Lung microvascular endothelial cell (primary cell): ENCODE data around the gene AFMID. TPM values are rescaled to one million over a fixed set of nuclear protein-coding genes. Genes with fewer than 3 reads are reported as not detected.
A peak's percentile ranks its signal among the peaks of the same experiment; 100 is the strongest.

Experiments
- DNase-seq, 2 donors: peaks; one replicate each; pipeline versions ENCODE4 v3.0.0 to v3.0.0-alpha.2; 2010; ENCODE audit warnings: low read depth in 2 of 2
- total RNA-seq: library from RNA; depleted of rRNA; stranded (reverse); fragments of >200 nt; gene quantifications from 2 replicates; pipeline ENCODE4 v1.2.1, GENCODE V29; 2014

Gene AFMID
- total RNA-seq, 1 donor from 2014 or later = 78.6 TPM

DNA sequence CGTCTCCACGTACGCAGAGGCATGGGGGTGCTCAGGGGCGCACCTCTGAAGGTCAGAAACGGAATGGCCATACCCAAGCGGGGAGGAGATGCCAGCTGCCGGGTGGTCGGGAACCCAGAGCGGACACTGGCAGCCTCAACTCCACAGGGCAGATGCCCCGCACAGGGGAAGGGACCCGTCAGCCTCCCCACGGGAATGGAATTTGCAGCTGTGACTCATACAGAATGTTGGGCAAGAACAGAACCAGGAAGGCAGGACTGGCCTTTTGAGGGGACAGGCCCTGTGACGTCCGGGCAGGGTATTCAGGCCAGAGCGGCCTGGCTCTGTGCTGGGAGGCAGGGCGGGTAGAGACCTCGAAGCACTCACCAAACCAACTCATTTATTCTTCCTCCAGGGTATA is 7.8 kb upstream of the AFMID start:
- peak; percentile 33 to 61 for DNase-seq

GRCh38 chr17:78180083-78180482 is 7.1 kb upstream of the AFMID start:
- DNase-seq = no peak

DNA sequence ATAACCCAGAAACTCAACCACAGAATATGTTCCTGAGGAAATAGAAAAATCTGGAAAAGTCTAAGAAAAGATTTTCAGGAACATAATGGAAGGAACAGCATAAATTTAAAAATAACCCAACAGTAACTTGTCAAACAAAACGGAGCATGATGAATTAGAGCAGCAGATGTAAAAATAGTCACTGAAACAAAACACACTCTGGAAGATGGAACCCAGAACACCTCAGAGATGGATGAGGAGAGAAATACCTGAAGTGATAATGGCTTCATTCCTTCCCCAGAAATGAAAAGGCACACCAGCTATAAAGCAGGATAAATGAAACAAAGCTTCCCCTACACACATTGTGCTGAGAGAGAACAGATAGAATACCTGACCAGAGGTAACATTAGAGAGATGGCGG is 6.7 kb upstream of the AFMID start:
- no peak for DNase-seq

- no peak for DNase-seq
Observed at GRCh38 chr17:78182504-78182903, 4.7 kb upstream of the AFMID start.

GRCh38 chr17:78183916-78184315 is 3.2 kb upstream of the AFMID start:
- DNase-seq = no peak

- peak in 1 of 2 donors; percentile 26 for DNase-seq
Observed at GRCh38 chr17:78184351-78184750, 2.8 kb upstream of the AFMID start.

- peak in 1 of 2 donors; percentile 49 for DNase-seq
Observed at GRCh38 chr17:78184868-78185267, 2.3 kb upstream of the AFMID start.

DNA sequence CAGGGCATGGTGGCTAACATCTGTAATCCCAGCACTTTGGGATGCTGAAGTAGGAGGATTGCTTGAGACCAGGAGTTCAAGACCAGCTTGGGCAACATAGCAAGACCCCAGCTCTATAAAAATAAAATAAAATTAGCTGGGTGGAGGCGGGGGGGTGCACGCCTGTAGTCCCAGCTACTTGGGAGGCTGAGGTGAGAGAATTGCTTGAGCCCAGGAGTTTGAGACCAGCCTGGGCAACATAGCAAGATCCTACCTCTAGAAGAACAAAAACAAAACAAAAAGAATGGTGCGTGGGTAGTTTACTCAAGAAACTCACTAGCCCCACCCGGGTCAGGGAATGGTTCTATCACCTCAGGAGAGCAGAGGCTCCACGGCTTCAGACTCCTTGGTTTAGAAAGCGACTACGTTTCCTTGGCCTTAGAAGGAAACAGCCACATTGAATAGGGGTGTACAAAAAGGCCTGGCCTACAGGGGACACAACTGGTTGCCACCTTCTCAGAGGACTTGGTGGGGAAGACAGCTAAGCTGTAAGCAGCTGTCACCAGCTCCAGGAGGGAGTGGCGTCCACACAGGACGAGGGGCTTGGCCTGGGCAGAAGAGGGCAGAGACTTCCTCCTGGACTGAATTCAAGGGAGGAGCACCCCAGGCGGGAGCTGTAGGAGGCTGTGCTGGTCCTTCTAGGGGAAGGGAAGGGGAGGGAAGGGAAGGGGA is 1.0 kb upstream of the AFMID start:
- DNase-seq = no peak

GRCh38 chr17:78196716-78197115 is 9.6 kb downstream of the AFMID start:
- no peak for DNase-seq

GRCh38 chr17:78197147-78197832 is 10.1 kb downstream of the AFMID start:
- DNase-seq = no peak

- DNase-seq = no peak
Observed at GRCh38 chr17:78200451-78200850, 13.3 kb downstream of the AFMID start.

- DNase-seq = no peak
Observed at GRCh38 chr17:78202666-78203065, 15.5 kb downstream of the AFMID start.

DNA sequence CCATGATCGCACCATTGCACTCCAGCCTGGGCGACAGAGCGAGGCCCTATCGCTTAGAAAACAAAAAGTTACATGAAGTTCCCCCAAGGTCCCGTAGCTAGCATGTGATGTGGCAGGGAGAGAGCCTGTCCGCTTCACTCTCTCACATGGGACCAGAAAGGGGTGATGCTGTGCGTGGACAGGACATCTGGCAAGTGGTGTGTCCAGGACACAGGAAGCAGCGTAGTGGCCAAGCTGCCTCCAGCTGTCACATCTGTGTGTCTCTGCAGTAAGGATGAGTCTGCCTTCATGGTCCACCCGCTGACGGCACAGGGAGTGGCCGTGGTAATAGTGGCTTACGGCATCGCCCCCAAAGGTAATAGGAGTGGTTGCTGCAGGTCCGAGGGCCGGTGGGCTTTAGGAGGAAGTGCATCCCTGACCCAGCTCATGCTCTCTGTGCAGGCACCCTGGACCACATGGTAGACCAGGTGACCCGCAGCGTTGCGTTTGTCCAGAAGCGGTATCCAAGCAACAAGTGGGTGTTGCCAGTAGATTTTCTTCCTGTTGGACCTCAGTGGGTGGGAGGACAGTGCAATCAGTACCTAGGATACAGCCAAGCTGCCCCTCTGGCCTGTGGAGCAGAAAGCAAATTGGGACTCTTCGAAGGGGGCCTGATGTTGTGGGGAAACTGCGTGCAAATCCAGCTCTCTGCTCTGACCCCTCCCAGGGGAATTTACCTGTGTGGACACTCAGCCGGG is 17.4 kb downstream of the AFMID start:
- DNase-seq = no peak

GRCh38 chr17:78205124-78205775 is 18.1 kb downstream of the AFMID start:
- DNase-seq = no peak

- no peak for DNase-seq
Observed at GRCh38 chr17:78206298-78206697, 19.1 kb downstream of the AFMID start.

GRCh38 chr17:78208486-78208885 is 21.3 kb downstream of the AFMID start:
- DNase-seq = no peak

DNA sequence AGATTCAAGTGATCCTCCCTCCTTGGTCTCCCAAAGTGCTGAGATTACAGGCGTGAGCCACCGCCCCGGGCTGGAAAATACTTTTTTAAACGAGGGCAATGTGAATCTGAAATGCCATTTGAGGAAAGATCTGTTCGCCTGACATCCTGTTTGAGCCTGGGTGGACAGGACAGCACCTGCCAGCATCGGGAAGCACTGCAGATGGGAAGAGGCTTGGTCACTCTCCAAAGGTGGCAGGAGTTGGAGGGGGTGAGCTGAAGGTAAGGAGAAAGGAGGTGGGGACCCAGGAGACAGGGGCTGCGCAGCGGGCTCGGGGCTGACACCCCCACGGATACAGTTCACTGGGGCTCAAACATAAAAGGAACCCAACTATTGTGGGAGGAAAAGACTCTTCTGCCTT is 22.9 kb downstream of the AFMID start:
- no peak for DNase-seq

- no peak for DNase-seq
Observed at GRCh38 chr17:78211032-78211431, 23.9 kb downstream of the AFMID start.

DNA sequence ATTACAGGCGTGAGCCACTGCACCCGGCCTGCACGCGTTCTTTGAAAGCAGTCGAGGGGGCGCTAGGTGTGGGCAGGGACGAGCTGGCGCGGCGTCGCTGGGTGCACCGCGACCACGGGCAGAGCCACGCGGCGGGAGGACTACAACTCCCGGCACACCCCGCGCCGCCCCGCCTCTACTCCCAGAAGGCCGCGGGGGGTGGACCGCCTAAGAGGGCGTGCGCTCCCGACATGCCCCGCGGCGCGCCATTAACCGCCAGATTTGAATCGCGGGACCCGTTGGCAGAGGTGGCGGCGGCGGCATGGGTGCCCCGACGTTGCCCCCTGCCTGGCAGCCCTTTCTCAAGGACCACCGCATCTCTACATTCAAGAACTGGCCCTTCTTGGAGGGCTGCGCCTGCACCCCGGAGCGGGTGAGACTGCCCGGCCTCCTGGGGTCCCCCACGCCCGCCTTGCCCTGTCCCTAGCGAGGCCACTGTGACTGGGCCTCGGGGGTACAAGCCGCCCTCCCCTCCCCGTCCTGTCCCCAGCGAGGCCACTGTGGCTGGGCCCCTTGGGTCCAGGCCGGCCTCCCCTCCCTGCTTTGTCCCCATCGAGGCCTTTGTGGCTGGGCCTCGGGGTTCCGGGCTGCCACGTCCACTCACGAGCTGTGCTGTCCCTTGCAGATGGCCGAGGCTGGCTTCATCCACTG is 27.0 kb downstream of the AFMID start, which contains the start of gene BIRC5:
Gene BIRC5 (plus strand): TSS at position 238 of the 690 bp plus-strand sequence. CDS start 64 bp downstream, at position 302.
- DNase-seq = peak; percentile 84 to 91

GRCh38 chr17:78214706-78215061 is 27.5 kb downstream of the AFMID start:
- DNase-seq = no peak

DNA sequence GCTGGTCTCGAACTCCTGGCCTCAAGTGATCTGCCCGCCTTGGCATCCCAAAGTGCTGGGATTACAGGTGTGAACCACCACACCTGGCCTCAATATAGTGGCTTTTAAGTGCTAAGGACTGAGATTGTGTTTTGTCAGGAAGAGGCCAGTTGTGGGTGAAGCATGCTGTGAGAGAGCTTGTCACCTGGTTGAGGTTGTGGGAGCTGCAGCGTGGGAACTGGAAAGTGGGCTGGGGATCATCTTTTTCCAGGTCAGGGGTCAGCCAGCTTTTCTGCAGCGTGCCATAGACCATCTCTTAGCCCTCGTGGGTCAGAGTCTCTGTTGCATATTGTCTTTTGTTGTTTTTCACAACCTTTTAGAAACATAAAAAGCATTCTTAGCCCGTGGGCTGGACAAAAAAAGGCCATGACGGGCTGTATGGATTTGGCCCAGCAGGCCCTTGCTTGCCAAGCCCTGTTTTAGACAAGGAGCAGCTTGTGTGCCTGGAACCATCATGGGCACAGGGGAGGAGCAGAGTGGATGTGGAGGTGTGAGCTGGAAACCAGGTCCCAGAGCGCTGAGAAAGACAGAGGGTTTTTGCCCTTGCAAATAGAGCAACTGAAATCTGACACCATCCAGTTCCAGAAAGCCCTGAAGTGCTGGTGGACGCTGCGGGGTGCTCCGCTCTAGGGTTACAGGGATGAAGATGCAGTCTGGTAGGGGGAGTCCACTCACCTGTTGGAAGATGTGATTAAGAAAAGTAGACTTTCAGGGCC is 32.4 kb downstream of the AFMID start:
- no peak for DNase-seq
